ENCODE measurements around the gene GCHFR.

GCHFR gene

DNA sequence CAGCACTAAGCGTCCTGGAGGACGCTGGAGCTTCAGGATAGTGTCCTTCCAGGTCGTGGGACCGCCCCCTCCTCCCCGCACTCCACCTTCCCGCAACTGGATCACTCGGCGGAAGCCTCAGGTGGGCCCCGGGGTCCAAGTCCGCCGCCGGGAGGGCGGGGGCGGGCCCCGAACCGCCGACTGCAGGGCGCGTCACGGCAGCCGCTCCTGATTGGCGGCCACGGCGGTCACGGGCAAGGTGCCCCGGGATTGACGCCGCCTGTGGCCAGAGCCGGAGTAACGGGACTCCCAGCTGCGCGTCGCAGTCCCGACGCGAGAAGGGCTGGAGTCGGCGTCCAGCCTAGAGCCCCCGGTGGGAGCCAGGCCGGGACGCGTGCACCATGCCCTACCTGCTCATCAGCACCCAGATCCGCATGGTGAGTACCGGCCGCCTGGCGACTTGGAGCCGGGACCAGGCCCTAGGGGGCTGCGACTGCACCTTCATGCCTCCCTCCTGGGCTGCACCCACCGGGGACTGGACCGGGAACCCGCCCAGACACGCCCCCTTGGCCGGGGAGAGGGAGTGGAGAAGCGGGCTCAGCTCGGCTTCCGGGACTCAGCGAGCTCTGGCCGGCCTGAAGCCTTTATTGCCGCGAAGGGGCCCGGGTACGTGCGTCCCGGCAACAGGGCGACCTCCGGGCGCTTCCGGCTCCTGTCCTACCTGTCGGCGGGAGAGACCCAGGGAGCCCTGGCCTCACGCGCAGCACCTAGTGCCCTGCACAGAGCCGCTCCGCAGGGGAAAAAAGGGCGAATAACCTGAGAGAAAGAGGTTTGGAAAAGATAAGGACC lies at the start of gene GCHFR:
Gene GCHFR, plus strand, starts transcription at position 268 of the 828 bp plus-strand sequence. Its CDS starts 113 bp downstream, at position 381.
- peak; percentile 45 for DNase-seq (ENCODE audit: low read depth)

DNA sequence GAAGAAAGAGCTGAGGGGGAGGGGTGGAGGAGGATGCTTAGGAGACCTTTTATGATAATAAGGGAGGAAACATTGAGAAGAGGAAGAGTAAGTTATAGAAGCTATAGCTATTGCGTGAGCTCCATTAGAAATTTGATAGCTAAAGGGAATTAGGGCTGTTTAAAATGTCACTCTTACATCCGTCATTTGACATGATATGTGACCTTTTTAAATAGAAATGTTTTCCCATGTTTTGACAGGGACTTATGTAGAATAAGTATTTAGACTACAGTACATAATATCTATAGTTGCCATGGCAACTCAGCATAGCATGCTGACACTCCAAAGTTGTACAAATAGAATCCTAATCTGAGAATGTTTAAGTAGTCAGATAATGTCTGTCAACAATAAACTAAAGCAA lies 49.7 kb upstream of the GCHFR start:
- DNase-seq (ENCODE audit: low read depth): no peak

DNA sequence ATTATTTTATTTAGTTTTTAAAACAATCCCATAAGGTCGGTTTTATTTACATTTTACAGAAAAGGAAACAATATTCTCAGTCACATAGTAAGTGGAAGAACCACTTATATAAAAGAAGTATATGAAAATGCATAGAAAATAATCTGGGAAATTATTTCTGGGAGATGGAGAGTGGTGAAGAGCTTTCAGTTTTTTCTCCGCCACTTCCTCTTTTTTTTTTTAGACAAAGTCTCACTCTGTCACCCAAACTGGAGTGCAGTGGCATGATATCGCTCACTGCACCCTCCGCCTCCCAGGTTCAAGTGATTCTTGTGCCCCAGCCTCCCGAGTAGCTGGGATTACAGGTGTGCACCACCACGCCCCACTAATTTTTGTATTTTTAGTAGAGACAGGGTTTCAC lies 47.7 kb upstream of the GCHFR start:
- DNase-seq (ENCODE audit: low read depth): no peak

DNA sequence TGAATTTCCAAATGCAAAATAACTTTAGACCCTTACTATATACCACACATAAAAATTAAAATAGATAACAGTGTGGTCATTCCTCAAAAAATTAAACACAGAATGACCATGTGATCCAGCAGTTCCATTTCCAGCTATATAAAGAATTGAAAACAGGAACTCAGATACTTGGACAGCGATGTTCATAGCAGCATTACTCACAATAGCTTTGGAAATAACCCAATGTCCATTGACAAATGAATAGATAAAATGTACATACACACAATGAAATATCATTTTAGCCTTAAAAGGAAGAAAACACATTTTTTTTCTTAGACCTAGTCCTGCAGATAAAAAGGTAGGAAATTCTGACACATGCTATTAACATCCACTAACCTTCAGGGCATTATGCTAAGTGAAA lies 42.2 kb upstream of the GCHFR start:
- DNase-seq (ENCODE audit: low read depth): no peak

DNA sequence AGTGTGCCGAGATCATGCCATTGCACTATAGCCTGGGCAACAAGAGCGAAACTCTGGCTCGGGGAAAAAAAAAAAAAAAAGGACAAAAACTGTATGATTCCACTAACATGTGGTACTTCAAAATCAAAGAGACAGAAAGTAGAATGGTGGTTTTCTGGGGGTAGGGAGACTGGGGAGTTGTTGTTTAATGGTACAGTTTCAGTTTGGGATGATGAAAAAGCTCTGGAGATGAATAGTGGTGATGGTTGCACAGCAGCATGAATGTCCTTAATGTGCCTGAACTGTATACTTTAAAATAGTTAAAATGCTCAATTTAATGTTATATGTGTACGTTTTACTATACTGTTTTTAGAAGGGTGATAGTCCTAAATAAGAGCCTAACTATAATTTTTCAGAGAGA lies 41.5 kb upstream of the GCHFR start:
- DNase-seq (ENCODE audit: low read depth): no peak

DNA sequence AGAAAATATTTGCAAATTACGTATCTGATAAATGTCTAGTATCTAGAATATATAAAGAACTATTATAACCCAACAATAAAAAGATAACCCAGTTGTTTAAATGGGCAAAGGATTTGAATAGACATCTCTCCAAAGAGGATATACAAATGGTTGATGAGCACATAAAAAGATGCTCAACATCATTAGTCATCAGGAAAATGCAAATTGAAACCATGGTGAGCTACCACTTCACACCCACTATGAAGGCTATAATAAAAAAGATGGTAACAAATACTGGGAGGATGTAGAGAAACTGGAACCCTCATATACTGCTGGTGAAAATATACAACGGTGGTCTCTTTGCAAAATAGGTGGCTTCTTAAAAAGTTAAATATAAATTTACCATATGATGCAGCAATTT lies 40.9 kb upstream of the GCHFR start:
- DNase-seq (ENCODE audit: low read depth): no peak

DNA sequence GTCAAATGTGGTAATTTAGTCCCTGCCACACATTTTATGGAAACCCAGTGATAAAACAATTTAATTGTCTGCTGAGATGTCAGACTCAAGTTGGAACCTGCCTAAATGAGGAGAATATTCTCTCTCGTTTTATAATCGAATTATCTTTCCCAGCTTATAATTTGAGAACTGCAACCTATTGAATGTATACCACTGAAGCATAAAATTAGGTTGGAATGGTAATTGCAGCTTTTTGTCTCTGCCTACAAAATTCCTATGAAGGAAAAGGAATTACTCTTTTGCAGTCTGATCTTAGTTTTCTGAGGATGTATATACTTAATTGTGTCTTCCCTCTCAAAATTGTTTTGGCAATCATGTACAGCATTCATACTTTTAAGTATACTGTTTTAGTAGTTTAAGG lies 39.9 kb upstream of the GCHFR start:
- no peak for DNase-seq (ENCODE audit: low read depth)

DNA sequence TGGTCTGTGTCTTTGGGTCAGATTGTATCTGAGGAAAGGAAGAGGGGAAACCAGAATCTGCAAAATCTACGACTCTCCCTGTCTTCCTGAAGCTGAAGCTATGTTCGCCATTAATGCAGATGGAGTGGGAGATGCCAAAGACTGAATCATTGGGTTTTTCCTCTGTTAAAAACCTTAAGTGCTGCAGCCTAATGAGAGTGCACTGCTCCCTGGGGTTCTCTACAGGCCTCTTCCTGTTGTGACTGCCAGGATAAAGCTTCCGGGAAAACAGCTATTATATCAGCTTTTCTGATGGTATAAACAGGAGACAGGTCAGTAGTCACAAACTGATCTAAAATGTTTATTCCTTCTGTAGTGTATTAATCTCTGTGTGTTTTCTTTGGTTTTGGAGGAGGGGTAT lies 32.8 kb upstream of the GCHFR start:
- no peak for DNase-seq (ENCODE audit: low read depth)

DNA sequence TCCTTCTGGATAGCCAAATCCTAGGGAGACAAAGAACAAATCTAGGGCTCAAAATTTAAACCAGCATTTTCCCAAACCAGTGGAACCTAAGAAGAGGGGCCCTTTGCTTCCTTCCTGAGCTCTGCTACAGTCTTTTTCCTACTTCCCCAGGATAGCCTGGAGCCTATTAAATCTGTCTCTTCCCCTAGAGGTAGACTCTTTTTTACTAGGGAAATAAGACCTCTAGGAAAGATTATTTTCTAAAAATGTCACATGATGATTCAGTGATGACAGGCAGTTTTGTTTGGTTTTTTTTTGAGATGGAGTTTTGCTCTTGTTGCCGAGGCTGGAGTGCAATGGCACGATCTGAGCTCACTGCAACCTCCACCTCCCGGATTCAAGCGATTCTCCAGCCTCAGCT lies 27.3 kb upstream of the GCHFR start:
- no peak for DNase-seq (ENCODE audit: low read depth)

DNA sequence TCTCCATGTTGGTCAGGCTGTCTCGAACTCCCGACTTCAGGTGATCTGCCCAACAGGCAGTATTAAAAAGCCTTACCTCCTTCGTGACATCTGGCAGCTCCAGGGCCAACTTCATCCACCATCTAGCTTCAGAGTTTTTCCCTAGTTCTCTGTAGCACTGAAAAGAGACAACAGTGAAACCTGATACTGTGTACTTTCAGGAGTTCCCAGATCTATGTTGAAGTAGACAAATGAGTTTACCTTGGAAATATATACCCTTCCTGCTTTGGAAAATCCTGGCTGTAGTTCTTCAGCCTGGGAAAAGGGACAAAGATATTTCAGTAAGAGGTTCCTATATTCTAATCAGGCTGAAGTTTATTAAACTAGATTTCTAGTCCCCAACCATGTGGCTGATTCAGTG lies 26.8 kb upstream of the GCHFR start:
- no peak for DNase-seq (ENCODE audit: low read depth)

DNA sequence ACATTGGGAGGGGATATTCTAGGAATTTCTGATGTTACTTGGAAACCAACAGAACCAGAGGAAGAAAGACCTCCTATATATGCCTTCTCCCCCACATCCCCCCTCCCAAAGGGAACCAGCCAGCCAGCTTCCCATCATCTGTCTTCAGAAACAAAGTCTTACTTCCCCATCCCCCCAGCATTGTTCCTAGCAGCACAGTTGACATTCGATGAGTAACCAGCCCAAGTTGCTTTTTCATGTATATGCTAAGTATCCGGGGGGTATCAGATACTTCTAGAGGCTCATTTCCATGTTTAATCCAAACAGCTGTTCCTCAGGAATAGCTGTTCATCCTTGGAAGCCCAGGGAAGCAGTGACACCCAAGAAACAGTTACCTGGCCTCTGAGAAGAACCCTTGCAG lies 24.8 kb upstream of the GCHFR start:
- no peak for DNase-seq (ENCODE audit: low read depth)

DNA sequence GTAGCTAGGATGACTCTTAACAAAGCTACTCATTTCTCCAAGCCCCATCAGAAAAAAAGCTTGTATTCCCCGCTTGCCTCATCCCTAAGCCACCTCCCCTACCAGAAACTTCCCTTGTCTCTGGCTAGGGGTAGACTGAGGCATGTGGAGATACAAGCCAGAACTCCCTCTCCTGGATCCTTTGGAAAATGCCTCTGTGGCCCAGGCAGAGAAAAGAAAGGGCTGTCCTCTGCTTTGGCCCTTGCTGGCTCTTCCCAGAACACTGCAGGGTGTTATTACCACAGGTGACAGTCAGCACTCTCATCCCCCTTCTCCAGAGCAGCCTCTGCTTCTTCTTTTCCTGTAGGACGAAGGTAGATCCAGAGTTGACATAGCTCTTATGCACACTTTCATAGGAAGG lies 24.0 kb upstream of the GCHFR start:
- no peak for DNase-seq (ENCODE audit: low read depth)

DNA sequence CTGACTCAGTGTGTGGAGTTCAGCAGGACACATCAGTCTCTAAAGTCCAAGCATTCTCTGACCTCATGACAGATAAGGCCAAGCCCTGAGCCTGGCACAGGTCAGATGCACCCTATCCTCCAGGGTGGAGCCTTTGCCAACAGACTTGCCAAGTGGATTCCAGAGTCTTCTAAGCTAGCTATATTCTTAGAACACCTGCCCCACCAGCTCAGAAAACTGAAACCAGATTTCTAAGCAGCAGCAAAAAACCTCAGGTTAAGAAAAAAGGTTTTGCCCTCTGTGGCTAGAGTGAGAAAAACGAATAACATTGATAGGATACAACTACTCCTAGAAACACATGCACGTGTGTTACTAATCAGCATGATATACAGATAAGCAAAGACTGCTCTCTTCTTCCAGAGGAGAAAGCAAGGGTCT lies 20.4 kb upstream of the GCHFR start:
- no peak for DNase-seq (ENCODE audit: low read depth)

DNA sequence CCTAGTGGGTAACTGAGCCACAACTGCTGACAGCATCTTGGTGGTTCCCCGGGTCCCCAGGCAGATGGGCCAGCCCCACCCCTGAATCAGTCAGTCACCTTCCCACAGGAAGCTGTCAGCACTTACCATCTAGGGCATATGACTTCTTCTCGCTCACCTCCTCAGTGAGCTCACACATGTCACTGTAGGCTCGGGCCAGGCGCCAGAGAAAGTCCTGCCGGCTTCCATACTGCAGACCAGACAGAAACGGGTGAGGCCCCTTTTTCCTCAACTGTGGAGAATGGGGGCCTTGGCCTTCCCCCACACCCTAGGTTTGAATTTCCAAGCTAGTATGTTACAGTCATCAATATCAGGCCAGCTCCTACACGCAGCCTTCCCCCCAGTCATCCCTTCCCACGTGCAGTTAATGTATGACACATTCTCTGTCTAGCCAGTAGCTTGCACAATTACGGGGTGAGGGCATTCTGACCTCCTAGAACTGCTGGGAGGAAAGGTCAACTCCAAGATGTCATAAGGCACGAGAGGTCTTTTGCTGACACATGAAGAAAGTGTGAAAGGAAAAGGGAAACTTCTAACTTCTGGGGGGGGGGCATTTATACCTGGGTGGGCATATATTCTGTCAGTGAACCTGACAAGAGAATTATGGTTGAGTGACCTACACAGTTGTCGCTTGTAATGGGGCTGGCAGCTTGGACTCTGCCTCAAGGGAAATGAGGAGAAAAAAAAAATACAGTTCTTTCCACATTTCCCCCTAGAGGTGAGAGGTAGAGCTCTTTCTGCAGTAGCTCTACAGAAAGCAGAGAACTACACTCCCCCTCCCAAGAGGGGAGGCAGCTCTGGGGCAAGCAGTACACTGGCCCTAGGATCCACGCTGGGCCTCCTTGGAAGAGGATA lies 19.7 kb upstream of the GCHFR start:
- DNase-seq (ENCODE audit: low read depth): peak; percentile 51

DNA sequence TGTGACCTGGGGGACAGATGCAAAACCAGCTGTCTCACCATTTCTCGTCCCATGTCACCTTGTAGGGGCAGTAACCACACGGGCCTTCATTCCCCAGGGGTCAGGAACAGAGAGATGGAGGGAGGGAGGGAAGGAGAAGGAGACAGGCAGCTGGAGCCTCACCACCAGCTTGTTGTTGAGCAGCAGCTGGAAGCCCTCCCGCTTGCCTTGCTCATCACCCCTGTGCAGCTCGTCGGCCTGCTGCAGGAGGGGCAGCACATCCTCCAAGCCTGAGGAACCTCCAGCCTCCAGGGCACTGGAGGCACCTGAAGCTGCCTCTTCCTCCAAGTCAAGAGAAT lies 19.1 kb upstream of the GCHFR start:
- no peak for DNase-seq (ENCODE audit: low read depth)

DNA sequence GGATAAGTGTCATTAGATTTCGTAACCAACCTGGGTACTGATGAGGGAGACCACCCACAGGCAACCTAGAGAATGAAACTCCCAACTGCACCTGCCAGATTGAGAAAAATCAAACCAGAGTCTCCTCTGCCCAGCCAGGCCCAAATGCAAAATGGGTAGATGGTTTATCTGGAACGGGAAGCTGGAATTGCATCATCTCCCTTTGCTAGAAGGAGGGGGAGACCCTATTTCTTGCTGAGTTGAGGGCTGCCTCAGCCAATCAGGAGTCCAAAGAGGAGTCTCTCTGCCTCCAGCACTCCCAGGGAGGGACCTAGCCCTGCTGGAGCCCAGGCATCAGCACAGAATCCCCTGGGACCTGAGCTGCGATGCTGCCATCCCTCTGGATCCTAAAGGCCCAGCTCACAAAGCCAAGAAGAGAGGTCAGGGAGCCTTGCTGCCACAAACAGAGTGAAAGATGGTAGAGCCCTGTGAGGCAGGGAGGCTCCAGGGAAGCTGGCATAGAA lies 16.9 kb upstream of the GCHFR start:
- DNase-seq (ENCODE audit: low read depth): no peak

DNA sequence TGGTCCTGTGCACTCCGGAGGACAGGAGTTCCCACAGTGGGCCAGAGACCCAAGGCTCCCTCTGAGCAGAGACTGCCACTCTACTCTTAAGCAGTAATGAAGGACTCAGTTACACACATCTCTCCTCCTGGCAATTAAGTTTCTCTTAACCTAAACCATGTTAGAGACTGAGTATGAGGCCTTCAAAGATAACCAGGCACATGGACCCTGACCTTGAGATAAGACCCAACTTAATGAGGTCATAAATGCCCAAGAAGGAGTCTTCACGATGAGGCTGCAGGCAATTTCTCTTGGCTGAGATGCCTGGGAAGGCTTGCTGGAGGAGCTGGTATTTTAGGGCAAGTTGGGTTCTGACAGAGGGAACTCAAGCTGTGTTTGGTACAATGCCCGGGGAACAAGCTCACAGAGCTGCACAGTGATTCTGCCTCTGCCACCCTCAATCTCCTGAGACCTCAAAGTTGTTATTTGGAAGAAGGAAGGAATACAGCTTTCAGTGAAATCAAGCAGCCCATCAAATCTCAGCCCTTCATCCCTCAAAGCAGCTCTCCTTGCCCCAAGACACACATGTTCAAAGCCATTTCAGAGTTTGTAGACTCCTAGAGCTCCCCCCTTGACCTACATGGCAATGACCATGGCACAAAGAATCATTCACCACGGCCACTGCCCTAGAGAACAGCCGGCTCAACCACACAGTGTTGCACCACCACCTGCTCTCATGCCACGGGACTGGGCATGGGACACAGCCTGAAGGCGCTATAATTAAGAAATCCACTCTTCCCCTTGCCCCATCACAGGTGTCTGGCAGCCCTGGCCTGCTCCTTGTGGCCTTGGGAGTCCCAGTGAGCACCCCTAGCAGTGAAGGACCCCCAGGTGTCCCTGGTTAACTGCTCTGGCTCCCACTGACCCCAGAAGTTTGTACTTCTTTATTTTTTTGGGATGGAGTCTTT lies 15.9 kb upstream of the GCHFR start:
- no peak for DNase-seq (ENCODE audit: low read depth)

DNA sequence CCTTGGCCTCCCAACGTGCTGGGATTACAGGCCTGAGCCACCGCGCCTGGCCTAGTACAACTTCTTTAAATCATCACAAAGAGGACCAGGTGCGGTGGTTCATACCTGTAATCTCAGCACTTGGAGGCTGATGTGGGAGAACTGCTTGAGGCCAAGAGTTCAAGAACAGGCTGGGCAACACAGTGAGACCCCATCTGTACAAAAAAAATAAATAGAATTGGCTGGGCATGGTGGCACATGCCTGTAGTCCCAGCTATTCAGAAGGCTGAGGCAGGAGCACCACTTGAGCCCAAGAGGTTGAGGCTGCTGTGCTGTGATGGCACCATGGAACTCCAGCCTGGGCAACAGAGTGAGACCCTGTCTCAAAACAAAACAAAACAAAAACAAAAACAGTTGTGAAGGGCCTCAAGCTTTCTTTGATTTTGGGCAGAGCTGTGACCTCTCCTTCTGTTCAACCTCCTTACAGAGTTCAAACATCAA lies 14.7 kb upstream of the GCHFR start:
- no peak for DNase-seq (ENCODE audit: low read depth)

DNA sequence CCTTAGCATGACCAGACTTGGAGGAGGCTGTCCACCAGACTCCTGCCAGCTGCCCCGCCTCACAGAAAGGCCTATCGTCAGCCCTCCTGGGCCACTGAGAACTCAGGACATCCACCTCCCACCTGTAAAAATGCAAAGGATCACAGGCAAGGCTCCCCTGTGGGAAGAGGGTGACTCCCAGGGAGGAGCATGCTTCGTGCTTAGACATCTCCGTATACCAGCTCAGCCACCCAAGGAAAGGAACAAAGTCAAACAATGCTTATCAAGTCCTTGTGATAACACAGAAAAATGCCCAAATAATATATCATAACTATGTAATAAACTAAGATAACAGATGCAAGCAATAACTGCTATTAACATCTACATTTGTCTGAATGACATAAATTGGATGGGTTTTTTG lies 13.0 kb upstream of the GCHFR start:
- no peak for DNase-seq (ENCODE audit: low read depth)

DNA sequence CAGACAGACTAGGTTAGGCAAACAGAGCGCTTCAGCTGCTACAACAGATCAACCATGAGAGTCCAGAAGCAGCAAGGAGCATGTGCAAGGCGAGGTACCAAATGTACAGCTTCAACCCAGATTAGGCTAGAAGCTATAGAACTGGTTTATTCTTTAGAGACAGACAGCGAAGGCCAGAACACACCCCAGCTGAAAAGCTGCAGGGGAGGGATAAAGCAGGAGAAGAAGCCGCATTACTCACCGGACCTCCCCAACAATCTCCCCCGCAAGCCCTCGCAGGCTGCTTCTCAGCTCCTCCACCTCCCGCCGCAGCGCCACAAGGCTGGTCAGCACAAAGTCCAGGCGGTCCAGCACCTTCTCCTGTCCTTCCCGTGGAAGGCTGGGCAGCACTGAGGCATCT lies 12.1 kb upstream of the GCHFR start:
- DNase-seq (ENCODE audit: low read depth): no peak

DNA sequence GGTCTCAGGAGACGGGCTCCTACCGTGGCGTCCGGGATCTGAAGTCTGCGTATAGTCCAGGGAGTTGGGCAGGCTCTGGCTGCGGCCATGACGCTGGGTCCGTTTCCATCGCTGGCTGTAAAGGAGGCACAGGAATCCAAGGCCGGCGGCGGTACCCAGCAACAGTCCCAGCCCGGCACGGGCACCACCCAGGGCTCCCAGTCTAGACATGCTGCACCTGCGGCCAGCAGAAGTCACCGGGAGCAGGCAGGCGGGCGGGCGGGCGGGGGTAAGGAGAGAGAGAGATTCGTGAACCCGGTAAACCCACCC lies 9.3 kb upstream of the GCHFR start:
- no peak for DNase-seq (ENCODE audit: low read depth)
